ENCODE measurements around the gene STT3A. TPM values are rescaled to one million over a fixed set of nuclear protein-coding genes. Genes with fewer than 3 reads are reported as not detected.
"Not testable (repeated sequence)": the region's sequence is repeated elsewhere in the genome, so short reads cannot be mapped to it uniquely, and the experiment has no call there.

Gene STT3A
- total and polyA plus RNA-seq, 2 experiments from 2014 or later: 65.5 to 130 TPM

DNA sequence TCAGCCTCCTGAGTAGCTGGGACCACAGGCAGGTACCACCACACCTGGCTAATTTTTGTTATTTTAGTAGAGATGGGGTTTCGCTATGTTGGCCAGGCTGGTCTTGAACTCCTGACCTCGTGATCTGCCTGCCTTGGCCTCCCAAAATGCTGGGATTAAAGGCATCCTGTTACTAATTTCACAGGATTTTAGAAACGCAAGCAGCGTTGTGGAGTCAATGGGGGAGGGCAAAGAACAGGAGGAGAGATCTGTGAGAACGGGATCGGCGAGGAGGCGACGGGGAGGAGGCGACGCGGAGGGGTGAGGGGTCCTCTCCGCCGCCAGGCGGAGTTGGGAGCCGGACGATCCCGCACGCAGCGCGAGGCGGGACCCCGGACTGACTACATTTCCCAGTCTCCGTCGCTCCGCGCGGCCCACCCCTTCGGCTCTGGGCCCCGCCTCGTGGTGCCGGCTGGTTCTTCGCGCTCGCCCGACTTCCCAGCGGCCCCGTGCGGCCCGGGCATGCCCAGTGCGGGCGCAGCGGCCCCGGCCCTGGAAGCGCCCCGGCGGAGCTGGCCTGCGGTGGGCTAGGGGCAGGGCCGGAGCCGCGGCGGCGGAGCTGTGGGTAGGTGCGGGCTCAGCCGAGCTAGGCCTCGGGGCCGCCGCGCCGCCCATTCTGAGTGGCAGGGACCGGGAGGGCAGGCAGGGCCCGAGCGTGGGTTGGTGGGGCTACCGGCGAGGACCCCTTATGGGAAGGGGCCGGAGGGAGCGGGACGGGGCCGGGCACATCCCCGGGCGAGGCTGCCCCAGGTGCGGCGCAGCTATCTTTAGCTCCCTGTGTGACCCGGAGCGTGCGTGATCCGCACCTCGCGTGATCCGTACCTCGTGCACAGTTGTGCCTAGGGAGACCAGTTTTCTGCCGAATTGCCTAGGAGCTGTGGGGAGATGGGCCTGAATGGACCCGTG lies 23.4 kb upstream of the STT3A start, which contains the start of gene EI24:
EI24 (plus strand) TSS at position 508 of the 945 bp plus-strand sequence. CDS start 3,051 bp downstream, outside the sequence.
- H3K4me3 ChIP-seq: peak within 1 kb of the TSS; percentile 75
- H3K9me3 ChIP-seq (ENCODE audit: low read depth): no peaks in the 10 kb centered on the region
- no peaks in the 10 kb centered on the region for H3K4me1 ChIP-seq (ENCODE audit: low read depth)
- H3K27ac ChIP-seq: peak within 1 kb of the TSS; percentile 73
- peak; percentile 96 to 97 for DNase-seq (ENCODE audit: low read depth in 1 of 2, low spot score in 1 of 2)
- H3K36me3 ChIP-seq: peaks cover 6% of the 10 kb centered on the region
- TF ChIP-seq, protein P1, sequence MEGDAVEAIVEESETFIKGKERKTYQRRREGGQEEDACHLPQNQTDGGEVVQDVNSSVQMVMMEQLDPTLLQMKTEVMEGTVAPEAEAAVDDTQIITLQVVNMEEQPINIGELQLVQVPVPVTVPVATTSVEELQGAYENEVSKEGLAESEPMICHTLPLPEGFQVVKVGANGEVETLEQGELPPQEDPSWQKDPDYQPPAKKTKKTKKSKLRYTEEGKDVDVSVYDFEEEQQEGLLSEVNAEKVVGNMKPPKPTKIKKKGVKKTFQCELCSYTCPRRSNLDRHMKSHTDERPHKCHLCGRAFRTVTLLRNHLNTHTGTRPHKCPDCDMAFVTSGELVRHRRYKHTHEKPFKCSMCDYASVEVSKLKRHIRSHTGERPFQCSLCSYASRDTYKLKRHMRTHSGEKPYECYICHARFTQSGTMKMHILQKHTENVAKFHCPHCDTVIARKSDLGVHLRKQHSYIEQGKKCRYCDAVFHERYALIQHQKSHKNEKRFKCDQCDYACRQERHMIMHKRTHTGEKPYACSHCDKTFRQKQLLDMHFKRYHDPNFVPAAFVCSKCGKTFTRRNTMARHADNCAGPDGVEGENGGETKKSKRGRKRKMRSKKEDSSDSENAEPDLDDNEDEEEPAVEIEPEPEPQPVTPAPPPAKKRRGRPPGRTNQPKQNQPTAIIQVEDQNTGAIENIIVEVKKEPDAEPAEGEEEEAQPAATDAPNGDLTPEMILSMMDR (IDR thresholded peaks at IDR 0.05; ENCODE audit: low read depth, low read length): peak; percentile 72
- no peaks in the 10 kb centered on the region for H3K27me3 ChIP-seq

DNA sequence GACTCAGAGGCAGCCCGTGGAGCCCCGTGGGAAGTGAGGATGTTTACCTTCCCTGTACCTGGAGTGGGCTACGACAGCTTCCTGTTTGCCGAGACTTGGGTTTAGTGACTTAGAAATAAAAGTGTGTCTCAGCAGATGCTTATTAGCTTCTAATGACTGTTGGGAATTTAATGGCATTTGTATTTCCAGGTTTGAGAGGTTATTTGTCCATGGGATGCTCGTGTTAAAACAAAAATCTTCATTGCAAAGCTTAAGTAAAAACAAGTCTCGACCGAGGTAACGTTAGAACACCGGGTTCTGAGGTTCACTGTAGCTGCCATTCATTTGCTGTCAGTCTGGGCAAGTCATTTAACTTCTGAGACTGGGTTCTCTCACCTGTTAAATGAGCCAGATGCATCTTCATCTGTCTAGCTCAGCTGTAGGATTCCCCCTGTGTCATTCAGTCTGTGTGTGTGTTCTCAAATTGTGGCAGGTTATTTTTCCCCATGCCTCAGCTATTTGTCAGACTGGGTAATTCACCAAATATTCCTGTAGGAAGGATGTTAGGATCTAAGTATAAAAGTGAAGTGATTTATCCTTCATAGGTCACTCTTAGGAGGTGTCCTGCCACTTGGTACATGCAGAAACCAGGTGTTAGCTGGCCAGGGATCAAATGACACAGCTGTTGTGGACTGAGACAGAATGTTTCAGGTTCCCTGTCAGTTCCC lies 22.6 kb upstream of the STT3A start:
- TF ChIP-seq, protein P1 (IDR thresholded peaks at IDR 0.05; ENCODE audit: low read depth, low read length): no peak
- Histone ChIP-seq H3K9me3 (ENCODE audit: low read depth) (no peaks in the 10 kb centered on the region), H3K4me3 (peak overlapping the region; percentile 75), H3K36me3 (peaks cover 13% of the 10 kb centered on the region), H3K4me1 (ENCODE audit: low read depth) (no peaks in the 10 kb centered on the region), H3K27me3 (no peaks in the 10 kb centered on the region), H3K27ac (peak overlapping the region; percentile 73)
- no peak for DNase-seq (ENCODE audit: low read depth in 1 of 2, low spot score in 1 of 2)

DNA sequence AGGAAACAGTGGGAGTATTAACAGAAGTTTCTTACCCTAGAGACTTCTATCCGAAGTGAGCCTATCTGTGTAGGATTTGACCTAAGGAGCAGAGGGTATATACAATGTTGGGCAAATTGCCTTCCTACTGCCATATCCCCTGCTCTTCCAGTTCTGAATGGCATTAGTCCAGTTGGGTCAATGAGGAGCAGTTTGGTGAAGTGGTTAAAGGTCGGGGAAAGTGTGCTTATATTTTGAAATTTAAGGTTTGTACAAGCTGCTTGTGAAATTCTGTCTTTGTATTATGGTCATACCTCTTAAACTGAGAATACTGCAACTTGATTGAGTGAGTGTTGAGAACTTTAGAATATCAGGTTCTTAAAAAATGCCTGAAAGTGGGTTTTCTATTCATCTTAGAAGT lies 21.7 kb upstream of the STT3A start:
- H3K4me3 ChIP-seq: no peak overlapping the region
- DNase-seq (ENCODE audit: low read depth in 1 of 2, low spot score in 1 of 2): no peak
- H3K36me3 ChIP-seq: peaks cover 21% of the 10 kb centered on the region
- no peaks in the 10 kb centered on the region for H3K9me3 ChIP-seq (ENCODE audit: low read depth)
- H3K4me1 ChIP-seq (ENCODE audit: low read depth): no peaks in the 10 kb centered on the region
- TF ChIP-seq, protein P1 (IDR thresholded peaks at IDR 0.05; ENCODE audit: low read depth, low read length): no peak
- H3K27me3 ChIP-seq: no peaks in the 10 kb centered on the region
- H3K27ac ChIP-seq: no peak overlapping the region

DNA sequence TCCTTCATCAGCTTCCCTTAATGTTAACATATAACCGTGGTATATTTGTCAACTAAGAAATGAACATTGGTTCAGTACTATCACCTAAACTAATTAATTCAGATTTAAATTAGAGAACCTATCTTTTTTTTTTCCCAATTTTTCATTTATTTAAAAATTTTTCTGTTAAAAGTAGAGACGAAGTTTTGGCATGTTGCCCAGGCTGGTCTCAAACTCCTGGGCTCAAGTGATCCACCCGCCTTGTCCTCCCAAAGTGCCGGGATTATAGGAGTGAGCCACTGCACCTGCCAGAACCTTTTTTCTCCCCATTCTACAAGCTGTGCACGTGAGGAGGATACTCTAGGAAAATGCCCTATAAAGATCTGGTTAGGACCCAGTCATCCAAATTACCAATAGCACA lies 19.7 kb upstream of the STT3A start:
- peaks cover 38% of the 10 kb centered on the region for H3K36me3 ChIP-seq
- no peak overlapping the region for H3K4me3 ChIP-seq
- no peaks in the 10 kb centered on the region for H3K9me3 ChIP-seq (ENCODE audit: low read depth)
- H3K4me1 ChIP-seq (ENCODE audit: low read depth): no peaks in the 10 kb centered on the region
- H3K27ac ChIP-seq: no peak overlapping the region
- TF ChIP-seq, protein P1 (IDR thresholded peaks at IDR 0.05; ENCODE audit: low read depth, low read length): no peak
- no peak for DNase-seq (ENCODE audit: low read depth in 1 of 2, low spot score in 1 of 2)
- H3K27me3 ChIP-seq: no peaks in the 10 kb centered on the region

DNA sequence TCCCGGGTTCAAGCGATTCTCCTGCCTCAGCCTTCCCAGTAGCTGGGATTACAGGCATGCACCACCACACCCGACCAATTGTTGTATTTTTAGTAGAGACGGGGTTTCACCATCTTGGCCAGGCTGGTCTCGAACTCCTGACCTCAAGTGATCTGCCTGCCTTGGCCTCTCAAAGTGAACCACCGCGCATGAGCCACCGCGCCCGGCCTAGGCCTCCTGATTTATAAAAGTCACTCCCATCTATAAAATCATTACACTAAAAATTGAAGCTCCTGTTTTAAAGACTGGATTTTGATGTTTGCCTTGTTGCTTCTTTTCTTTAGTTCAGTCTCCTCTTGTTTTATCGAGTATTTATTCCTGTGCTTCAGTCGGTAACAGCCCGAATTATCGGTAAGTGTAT lies 15.5 kb upstream of the STT3A start:
- DNase-seq (ENCODE audit: low read depth in 1 of 2, low spot score in 1 of 2); H3K9me3 ChIP-seq (ENCODE audit: low read depth); H3K4me1 ChIP-seq (ENCODE audit: low read depth); H3K4me3 ChIP-seq; H3K27me3 ChIP-seq; H3K27ac ChIP-seq: not testable (repeated sequence)
- peaks cover 56% of the 10 kb centered on the region for H3K36me3 ChIP-seq
